ENCODE measurements around the gene XXYLT1.

Gene XXYLT1

GRCh38 chr3:195075199-195075940 is 195.6 kb downstream of the XXYLT1 start:
- DNase-seq, result no peak

- no peak for DNase-seq
Observed at GRCh38 chr3:195073866-195074860, 196.8 kb downstream of the XXYLT1 start.

GRCh38 chr3:195072916-195073564 is 197.9 kb downstream of the XXYLT1 start:
- DNase-seq, result no peak

- no peak for DNase-seq
Observed at GRCh38 chr3:195071916-195072820, 198.8 kb downstream of the XXYLT1 start.

GRCh38 chr3:195071011-195071728 is 199.8 kb downstream of the XXYLT1 start:
- DNase-seq, result no peak

GRCh38 chr3:195070336-195070735 is 200.6 kb downstream of the XXYLT1 start:
- no peak for DNase-seq

GRCh38 chr3:195069501-195070251 is 201.3 kb downstream of the XXYLT1 start:
- DNase-seq, result no peak

- no peak for DNase-seq
Observed at GRCh38 chr3:195068084-195069080, 202.6 kb downstream of the XXYLT1 start.

GRCh38 chr3:195066441-195066841 is 204.5 kb downstream of the XXYLT1 start:
- DNase-seq, result no peak

GRCh38 chr3:195065864-195066185 is 205.1 kb downstream of the XXYLT1 start:
- DNase-seq, result no peak

GRCh38 chr3:195065142-195065863 is 205.7 kb downstream of the XXYLT1 start:
- DNase-seq, result no peak

- no peak for DNase-seq
Observed at GRCh38 chr3:195064300-195064931, 206.5 kb downstream of the XXYLT1 start.

- DNase-seq, result no peak
Observed at GRCh38 chr3:195063581-195064193, 207.3 kb downstream of the XXYLT1 start.

GRCh38 chr3:195062866-195063540 is 208.0 kb downstream of the XXYLT1 start:
- DNase-seq, result no peak

GRCh38 chr3:195061756-195062655 is 209.0 kb downstream of the XXYLT1 start:
- no peak for DNase-seq
